GDM1 (cell line): ENCODE results near the gene SLC13A5.
"Not testable (repeated sequence)": the region's sequence is repeated elsewhere in the genome, so short reads cannot be mapped to it uniquely, and the experiment has no call there.

Source experiments
- DNase-seq: peaks from one replicate; lab custom pipeline; 2025; lab: John Stamatoyannopoulos, UW

The SLC13A5 gene

GRCh38 chr17:6713130-6713917 is at the start of gene SLC13A5:
Gene SLC13A5 (minus strand): TSS chr17:6713369. CDS start chr17:6713333, 36 bp downstream.
- no peak for DNase-seq

- DNase-seq: no peak
These were observed 48.6 kb upstream of the SLC13A5 start for GRCh38 chr17:6761779-6762178.

DNA sequence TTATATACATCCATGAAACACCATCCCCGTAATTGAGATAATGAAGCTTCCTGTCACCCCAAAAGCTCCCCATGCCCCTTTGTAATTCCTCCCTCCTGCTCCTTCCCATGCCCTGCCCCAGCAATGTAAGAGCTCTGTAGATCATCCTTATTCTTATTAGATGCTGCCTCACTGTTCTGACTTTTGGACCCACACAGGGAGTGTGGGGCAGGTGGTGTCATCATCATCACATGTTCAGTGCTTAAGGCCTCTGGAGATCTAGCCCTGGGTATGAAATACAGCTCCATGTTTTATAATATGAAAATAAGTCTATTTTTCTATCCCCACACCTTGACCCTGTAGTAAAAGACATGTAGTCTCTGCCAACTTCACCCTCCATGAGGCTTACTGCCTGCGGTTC is 44.6 kb upstream of the SLC13A5 start:
- no peak for DNase-seq

GRCh38 chr17:6756425-6757031 is 43.4 kb upstream of the SLC13A5 start:
- no peak for DNase-seq

GRCh38 chr17:6755731-6756184 is 42.6 kb upstream of the SLC13A5 start, which contains the start of gene XAF1:
Gene XAF1 (plus strand): TSS chr17:6756046. CDS start chr17:6756079, 33 bp downstream.
- peak; percentile 51 for DNase-seq

- no peak for DNase-seq
These were observed 42.1 kb upstream of the SLC13A5 start for GRCh38 chr17:6755281-6755680.

DNA sequence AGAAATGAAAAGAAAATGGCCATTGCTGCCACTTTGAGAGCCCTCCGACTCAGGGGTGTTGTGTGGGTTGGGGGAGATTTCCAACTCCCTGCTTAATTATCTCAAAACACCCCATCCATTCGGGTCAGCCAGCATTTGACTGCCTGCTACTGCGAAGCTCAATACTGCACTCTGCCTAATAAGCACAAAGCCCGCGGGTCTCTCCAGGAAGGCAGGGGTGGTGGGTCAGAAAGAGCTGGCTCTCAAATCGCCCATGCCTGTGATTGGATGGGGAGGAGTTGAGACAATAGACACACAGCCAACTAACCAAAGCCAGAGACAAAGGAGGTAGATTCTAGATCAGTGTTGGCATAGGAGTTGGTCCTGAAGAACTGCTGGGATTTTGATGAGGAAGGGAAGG is 40.4 kb upstream of the SLC13A5 start:
- DNase-seq: no peak

DNA sequence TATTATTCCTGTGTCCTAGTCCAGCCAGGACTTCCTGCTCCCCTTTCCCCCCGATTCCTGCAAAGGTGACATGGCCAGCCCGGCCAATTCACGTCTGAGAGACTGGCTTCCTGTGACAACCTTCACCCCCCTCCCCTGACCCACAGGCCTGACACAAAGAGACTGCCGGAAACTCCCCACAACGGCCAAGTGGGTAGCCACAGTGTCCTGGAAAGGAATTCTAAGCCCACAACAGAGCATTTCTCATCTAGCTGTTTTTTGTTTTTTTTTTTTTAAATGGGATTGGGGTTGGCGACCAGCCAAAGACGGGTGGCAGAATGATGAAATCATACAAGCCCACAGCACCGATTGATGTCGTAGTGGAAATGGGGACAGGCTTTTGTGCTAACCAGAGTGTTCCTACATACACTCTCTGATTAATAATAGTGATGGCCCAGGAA is 39.9 kb upstream of the SLC13A5 start:
- DNase-seq: no peak

DNA sequence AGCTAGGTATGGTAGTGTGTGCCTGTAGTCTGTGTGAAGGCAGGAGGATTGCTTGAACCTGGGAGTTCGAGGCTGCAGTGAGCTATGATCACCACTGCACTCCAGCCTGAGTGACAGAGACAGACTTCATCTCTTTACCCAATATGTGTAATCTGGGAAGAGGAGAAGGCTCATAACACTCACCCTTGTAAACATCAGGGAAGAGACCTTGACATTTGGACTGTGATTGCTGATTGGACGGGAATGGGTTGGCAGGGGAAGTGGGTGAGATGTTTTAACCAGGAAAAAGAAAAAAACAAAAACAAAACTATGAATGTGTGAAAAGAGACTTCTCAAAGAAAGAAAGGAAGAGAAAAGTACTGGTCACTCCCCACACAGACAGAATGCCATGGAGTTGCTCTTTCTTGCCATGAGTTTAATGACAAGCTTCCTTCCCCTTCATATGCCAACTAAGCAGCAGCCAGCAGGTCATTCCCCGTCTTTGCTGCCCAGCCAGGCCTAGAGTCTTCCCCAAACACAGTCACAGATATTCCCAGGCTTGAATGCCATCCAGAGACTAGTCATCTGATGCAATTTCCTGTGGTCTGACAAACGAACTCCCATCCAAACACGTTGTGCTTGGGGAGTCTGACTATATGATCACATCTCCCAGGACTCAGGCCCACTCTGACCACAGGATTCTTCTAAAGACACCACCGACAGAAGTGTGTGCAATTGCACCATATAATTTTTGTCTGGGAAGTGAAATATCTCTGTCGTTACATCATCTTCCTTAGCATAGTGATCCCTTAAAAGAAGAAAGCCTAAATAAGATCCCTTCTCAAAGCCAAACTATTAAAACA is 39.1 kb upstream of the SLC13A5 start:
- DNase-seq: no peak

- DNase-seq: no peak
These were observed 36.4 kb upstream of the SLC13A5 start for GRCh38 chr17:6749519-6749918.

GRCh38 chr17:6748617-6749016 is 35.4 kb upstream of the SLC13A5 start:
- DNase-seq: no peak

DNA sequence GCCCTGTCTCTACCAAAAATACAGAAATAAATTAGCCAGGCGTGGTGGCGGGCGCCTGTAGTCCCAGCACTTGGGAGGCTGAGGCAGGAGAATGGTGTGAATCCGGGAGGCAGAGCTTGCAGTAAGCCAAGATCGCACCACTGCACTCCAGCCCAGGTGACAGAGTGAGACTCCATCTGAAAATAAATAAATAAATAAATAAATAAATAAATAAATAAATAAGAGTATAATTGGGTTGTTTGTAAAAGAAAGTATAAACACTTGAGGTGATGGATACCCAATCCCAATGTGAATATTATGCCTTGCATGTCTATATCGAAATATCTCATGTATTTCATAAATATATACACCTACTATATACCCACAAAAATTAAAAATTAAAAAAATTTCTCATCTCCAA is 33.5 kb upstream of the SLC13A5 start:
- DNase-seq: not testable (repeated sequence)

GRCh38 chr17:6729531-6729930 is 16.4 kb upstream of the SLC13A5 start:
- DNase-seq: no peak

DNA sequence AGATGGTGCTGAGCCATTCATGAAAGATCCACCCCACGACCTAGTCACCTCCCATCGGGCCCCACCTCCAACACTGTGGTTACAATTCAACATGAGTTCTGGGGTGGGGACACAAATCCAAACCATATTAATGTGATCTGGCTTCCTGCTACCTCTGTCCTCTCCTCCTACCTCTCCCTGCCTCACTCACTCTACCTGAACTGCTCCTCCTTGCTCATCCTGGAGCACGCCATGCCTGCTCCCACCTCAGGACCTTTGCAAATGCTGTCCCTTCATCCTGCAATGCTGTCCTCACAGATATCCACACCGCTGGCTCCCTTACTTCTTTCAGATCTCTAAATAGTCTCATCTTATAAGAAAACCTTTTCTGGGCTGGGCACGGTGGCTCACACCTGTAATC is 10.8 kb upstream of the SLC13A5 start:
- DNase-seq: no peak

DNA sequence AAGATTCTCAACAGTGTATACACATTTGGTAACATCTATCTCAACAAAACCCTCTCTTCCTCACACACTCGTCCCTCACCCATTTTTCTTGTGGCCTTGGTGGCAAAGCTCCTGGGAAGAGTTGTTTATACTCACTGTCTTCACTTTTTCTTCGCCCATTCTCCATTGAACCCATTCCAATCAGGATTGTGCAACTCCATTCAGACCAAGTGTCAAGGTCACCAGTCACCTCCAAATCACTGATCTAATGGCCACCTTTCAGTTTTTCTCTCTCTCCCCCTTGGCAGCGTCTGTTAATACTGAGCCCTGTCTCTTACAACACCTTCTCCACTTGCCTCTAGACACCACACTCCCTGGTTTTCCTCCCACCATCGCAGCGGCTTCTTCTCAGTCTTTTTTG is 8.6 kb upstream of the SLC13A5 start:
- DNase-seq: no peak

GRCh38 chr17:6716736-6717135 is 3.6 kb upstream of the SLC13A5 start:
- no peak for DNase-seq

DNA sequence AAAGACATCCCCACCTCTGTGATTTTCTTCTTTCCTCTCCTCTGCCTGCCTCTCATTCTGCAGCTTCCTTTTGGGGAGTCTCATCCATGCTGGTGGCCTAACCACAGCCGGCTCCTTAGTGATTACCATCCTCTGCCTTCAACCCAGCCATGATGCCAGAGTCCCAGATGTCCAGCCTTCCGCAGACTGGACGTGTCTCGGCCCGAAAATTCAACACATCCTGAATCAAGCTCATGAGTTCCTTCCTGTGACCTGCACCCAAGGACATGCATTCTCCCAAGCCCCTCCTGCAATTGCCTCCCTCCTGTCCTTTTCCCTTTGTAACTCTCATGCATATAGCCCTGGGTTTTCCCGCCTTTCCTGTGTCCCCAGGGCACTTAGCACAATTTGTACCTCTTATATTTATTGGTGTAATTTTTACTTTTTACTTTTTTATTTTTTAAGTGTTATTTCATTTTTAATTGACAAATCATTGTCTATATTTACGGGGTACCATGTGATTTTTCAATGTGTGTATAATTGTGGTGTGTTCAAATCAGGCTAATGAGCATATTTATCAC is 1.2 kb upstream of the SLC13A5 start:
- DNase-seq: no peak

GRCh38 chr17:6713918-6714271 is 726 bp upstream of the SLC13A5 start:
- no peak for DNase-seq

DNA sequence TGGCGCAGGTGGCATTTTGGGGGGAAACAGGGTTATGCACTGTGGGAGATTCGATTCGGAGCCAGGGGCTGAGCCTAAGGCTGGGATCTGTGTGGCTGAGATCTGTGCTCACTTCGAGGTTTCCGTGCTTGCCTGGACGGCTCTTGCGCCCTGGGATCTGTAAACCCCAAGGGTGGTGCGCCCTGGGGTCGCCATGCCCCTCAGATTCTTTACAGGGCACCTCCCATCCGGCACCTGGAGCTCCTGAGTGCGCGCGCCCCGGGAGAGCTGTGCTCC is 377 bp downstream of the SLC13A5 start:
- no peak for DNase-seq

DNA sequence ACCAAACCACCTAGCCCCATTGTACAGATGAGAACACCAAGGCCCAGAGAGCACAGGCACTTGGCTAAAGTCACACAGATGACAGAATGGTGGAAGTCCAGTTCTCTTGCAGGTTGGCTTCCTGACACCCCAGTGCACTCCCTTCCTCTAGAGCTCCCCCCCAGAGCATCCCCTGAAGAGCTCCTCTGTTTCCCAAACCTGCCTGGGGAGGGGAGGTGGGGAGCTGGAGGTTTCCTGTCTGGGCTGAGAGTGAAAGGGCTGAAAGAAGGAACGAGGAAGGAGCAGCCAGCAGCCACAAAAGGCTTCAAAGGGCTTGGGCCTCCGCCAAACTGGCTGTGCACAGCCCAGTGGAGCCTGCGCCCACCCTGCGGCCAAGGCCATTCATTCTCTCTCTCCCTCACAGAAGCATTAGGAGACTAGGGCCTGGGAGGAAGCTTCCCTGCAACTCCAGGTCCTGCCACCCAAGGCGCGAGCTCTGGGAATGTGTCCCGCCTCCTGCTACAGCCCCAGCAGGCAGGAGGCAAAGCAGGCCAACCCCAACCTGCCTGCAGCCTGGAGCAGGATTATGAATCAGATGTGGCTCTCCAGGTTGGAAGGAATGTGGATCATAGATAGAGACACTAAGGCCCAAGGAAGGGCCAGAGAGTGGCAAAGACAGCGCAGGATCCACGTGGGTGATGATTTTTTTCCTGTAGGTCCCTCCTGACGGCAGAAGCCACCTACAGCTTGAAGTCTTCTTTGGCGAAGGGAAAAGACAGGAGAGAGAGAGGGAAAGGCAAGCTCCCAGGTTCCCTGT is 913 bp downstream of the SLC13A5 start:
- no peak for DNase-seq

GRCh38 chr17:6711681-6712057 is 1.5 kb downstream of the SLC13A5 start:
- no peak for DNase-seq
